ENCODE data around the gene TMED5. TPM values are rescaled to one million over a fixed set of nuclear protein-coding genes. Genes with fewer than 3 reads are reported as not detected.

Gene TMED5
- polyA plus RNA-seq, 1 donor from 2014 or later, result 22.3 TPM

DNA sequence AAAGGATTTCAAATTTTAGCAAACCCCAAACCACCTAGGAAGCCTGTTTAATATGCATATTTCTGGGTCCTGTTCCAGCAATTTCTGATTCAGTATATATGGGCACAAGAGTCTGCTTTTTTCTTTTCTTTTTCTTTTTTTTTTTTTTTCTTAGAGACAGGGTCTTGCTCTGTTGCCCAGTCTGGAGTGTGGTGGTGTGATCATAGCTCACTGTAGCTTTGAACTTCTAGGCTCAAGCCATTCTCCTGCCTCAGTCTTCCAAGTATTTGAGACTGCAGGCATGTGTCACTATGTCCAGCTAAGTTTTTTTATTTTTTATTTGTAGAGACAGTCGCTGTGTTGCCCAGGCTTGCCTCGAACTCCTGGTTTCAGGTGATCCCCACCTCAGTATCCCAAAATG, 35.1 kb upstream of the TMED5 start:
- no peak for TF ChIP-seq EZH2 (IDR thresholded peaks at IDR 0.05; ENCODE audit: borderline replicate concordance, insufficient read depth, low read length, poor library complexity, severe bottlenecking)
- TF ChIP-seq EP300 (conservative IDR thresholded peaks at IDR 0.05; ENCODE audit: poor library complexity, severe bottlenecking), result no peak
- TF ChIP-seq MXI1 (conservative IDR thresholded peaks at IDR 0.05; ENCODE audit: poor library complexity, severe bottlenecking), result no peak
- no peak for TF ChIP-seq SMC3 (conservative IDR thresholded peaks at IDR 0.05; ENCODE audit: poor library complexity)
- no peak for TF ChIP-seq TAF1 (IDR thresholded peaks at IDR 0.05; ENCODE audit: low read depth)
- TF ChIP-seq POLR2AphosphoS5 (IDR thresholded peaks at IDR 0.05), result no peak
- TF ChIP-seq RAD21 (conservative IDR thresholded peaks at IDR 0.05), result no peak
- TF ChIP-seq, protein P1, sequence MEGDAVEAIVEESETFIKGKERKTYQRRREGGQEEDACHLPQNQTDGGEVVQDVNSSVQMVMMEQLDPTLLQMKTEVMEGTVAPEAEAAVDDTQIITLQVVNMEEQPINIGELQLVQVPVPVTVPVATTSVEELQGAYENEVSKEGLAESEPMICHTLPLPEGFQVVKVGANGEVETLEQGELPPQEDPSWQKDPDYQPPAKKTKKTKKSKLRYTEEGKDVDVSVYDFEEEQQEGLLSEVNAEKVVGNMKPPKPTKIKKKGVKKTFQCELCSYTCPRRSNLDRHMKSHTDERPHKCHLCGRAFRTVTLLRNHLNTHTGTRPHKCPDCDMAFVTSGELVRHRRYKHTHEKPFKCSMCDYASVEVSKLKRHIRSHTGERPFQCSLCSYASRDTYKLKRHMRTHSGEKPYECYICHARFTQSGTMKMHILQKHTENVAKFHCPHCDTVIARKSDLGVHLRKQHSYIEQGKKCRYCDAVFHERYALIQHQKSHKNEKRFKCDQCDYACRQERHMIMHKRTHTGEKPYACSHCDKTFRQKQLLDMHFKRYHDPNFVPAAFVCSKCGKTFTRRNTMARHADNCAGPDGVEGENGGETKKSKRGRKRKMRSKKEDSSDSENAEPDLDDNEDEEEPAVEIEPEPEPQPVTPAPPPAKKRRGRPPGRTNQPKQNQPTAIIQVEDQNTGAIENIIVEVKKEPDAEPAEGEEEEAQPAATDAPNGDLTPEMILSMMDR (IDR thresholded peaks at IDR 0.05; ENCODE audit: poor library complexity, severe bottlenecking), result no peak
- TF ChIP-seq, protein P2, sequence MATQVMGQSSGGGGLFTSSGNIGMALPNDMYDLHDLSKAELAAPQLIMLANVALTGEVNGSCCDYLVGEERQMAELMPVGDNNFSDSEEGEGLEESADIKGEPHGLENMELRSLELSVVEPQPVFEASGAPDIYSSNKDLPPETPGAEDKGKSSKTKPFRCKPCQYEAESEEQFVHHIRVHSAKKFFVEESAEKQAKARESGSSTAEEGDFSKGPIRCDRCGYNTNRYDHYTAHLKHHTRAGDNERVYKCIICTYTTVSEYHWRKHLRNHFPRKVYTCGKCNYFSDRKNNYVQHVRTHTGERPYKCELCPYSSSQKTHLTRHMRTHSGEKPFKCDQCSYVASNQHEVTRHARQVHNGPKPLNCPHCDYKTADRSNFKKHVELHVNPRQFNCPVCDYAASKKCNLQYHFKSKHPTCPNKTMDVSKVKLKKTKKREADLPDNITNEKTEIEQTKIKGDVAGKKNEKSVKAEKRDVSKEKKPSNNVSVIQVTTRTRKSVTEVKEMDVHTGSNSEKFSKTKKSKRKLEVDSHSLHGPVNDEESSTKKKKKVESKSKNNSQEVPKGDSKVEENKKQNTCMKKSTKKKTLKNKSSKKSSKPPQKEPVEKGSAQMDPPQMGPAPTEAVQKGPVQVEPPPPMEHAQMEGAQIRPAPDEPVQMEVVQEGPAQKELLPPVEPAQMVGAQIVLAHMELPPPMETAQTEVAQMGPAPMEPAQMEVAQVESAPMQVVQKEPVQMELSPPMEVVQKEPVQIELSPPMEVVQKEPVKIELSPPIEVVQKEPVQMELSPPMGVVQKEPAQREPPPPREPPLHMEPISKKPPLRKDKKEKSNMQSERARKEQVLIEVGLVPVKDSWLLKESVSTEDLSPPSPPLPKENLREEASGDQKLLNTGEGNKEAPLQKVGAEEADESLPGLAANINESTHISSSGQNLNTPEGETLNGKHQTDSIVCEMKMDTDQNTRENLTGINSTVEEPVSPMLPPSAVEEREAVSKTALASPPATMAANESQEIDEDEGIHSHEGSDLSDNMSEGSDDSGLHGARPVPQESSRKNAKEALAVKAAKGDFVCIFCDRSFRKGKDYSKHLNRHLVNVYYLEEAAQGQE (IDR thresholded peaks at IDR 0.05; ENCODE audit: borderline replicate concordance), result no peak

DNA sequence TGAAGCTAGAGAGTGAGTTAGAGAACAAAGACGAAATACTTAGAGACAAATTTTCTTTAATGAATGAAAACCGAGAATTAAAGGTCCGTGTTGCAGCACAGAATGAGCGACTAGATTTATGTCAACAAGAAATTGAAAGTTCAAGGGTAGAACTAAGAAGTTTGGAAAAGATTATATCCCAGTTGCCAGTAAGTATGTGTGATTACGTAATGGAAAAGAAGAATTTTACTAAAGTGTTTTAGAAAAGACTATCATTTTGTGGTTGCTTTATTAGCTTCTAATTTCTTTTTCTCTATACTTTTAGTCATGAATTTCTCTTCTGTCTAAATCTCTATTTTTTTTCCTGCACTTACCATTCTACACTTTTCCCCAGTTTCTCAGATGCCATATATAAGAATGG, 27.0 kb upstream of the TMED5 start:
- no peak overlapping the region for H3K4me2 ChIP-seq (ENCODE audit: low read length)
- TF ChIP-seq TAF1 (IDR thresholded peaks at IDR 0.05; ENCODE audit: low read depth) (no peak), SMC3 (conservative IDR thresholded peaks at IDR 0.05; ENCODE audit: poor library complexity) (no peak), EZH2 (IDR thresholded peaks at IDR 0.05; ENCODE audit: borderline replicate concordance, insufficient read depth, low read length, poor library complexity, severe bottlenecking) (no peak)
- TF ChIP-seq, protein P2 (IDR thresholded peaks at IDR 0.05; ENCODE audit: borderline replicate concordance), result no peak
- H4K20me1 ChIP-seq (ENCODE audit: insufficient read depth), result no peaks in the 10 kb centered on the region

More for the DNA sequence above, 35.1 kb upstream of the TMED5 start:
- Histone ChIP-seq H3K4me3 (ENCODE audit: low read length) (no peak overlapping the region), H3F3A (ENCODE audit: insufficient read depth, low read length, poor library complexity, severe bottlenecking) (no peaks in the 10 kb centered on the region), H4K20me1 (ENCODE audit: insufficient read depth) (no peaks in the 10 kb centered on the region), H3K27me3 (ENCODE audit: insufficient read depth, low read depth, low read length) (no peaks in the 10 kb centered on the region), H2AFZ (ENCODE audit: low read depth, low read length) (no peak overlapping the region), H3K4me2 (ENCODE audit: low read length) (no peak overlapping the region), H3K9me3 (ENCODE audit: low read length) (no peaks in the 10 kb centered on the region), H3K36me3 (ENCODE audit: insufficient read depth, low read length) (no peaks in the 10 kb centered on the region), H3K79me2 (replicated peaks; ENCODE audit: insufficient read depth, low read length) (no peaks in the 10 kb centered on the region), H3K27ac (ENCODE audit: low read length) (no peak overlapping the region), H3K9ac (ENCODE audit: low read length) (no peak overlapping the region), H3K9me2 (ENCODE audit: insufficient read depth, low read length) (no peaks in the 10 kb centered on the region)

More for the DNA sequence above, 27.0 kb upstream of the TMED5 start:
- H3F3A ChIP-seq (ENCODE audit: insufficient read depth, low read length, poor library complexity, severe bottlenecking), result no peaks in the 10 kb centered on the region
- no peaks in the 10 kb centered on the region for H3K9me2 ChIP-seq (ENCODE audit: insufficient read depth, low read length)
- H3K9ac ChIP-seq (ENCODE audit: low read length), result no peak overlapping the region
- no peak overlapping the region for H2AFZ ChIP-seq (ENCODE audit: low read depth, low read length)
- H3K9me3 ChIP-seq (ENCODE audit: low read length), result no peaks in the 10 kb centered on the region
- no peak overlapping the region for H3K27ac ChIP-seq (ENCODE audit: low read length)
- H3K4me3 ChIP-seq (ENCODE audit: low read length), result no peak overlapping the region
- H3K27me3 ChIP-seq (ENCODE audit: insufficient read depth, low read depth, low read length), result no peaks in the 10 kb centered on the region
- no peaks in the 10 kb centered on the region for H3K36me3 ChIP-seq (ENCODE audit: insufficient read depth, low read length)
- no peaks in the 10 kb centered on the region for H3K79me2 ChIP-seq (replicated peaks; ENCODE audit: insufficient read depth, low read length)
